ENCODE results near the gene KLHDC8B.
"Not testable (repeated sequence)": the region's sequence is repeated elsewhere in the genome, so short reads cannot be mapped to it uniquely, and the experiment has no call there.

KLHDC8B gene

DNA sequence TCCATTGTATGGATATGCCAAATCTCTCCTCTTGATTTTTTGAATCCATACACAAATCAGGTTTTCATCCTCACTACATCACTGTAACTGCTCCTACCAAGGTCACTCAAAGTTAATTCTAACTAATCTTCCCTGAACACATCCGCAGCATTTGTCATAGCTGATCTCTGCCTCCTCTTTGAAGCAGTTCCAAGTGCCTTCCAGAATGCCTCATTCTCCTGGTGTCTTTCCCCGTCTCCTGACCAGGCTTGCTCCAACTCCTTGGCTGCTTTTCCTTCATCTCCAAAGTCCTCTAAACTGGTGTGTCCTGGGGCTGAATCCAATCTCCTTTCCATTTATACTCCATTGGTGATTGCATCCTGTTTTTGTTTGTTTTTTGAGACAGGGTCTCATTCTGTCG is 26.8 kb downstream of the KLHDC8B start:
- DNase-seq, result no peak

DNA sequence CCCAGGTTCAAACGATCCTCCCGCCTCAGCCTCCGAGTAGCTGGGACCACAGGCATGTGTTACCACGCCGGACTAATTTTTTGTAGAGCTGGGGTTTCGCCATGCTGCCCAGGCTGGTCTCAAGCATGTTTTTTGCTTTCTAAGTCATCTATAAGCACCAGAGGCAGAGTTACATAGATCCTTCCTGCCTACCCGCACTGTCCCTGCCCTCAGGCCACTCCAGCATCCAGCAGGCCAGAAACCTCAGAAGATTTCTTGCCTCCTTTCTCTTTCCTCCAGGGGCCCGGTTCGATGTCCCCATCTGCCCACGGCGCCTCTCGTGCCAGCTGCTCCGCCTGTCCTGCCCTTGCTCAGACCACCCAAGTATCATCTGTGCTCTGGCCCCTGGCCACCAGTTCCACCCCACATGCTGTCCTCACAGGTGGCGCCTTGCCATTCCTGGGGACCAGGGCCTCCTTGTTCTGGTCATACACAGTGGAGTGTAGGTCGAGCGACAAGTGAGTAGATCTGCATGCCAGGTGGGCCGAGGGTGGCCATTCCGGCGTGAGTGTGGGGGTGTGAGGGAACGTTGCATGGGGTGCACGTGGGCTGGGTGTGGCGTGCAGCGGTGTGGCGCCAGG is 27.3 kb downstream of the KLHDC8B start:
- DNase-seq, result no peak

DNA sequence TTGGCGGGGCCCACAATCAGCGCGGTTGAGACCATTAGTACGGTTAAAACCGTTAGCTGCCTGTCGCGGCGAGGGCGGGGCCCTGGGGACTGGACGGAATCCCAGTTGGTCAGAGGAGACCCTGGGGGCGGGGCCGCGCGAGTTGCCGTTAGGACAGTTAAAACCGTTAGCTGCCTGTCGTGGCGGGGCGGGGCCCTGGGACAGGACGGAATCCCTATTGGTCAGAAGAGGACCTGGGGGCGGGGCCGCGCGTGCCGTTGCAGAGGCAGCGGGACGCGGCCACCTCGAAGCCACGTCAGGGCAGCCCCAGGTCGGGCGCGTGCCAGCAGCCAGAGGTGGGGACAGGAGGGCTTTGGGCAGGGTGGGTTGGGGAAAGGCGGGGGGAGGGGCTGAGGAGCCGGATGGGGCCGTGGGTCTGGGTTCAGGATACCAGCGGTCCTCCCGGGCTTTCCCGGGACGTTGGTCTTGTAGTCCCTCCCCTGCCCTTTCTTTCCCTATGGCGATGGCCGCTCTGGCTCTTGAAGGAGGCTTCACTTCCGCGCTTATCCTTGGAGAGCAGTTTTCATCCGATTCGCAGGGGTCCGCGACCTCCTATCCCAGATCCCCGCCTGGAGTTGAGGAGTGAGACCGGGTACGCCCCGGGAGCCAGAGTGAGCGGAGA is 28.0 kb downstream of the KLHDC8B start:
- no peak for DNase-seq

- no peak for DNase-seq
Measured at GRCh38 chr3:49199900-49200281, 28.5 kb downstream of the KLHDC8B start.

DNA sequence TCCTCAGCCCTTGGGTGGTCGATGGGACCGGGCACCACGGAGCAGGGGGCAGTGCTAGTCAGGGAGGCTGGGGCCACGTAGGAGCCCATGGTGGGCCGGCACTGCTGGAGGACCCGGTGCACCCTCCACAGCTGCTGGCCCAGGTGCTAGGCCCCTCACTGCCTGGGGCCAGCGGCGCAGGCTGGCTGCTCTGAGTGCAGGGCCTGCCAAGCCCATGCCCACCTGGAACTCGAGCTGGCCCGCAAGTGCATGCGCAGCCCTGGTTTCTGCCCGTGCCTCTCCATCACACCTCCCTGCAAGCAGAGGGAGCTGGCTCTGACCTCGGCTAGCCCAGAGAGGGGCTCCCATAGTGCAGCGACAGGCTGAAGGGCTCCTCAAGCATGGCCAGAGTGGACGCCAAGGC is 42.1 kb downstream of the KLHDC8B start:
- DNase-seq, result no peak

GRCh38 chr3:49213998-49214397 is 42.6 kb downstream of the KLHDC8B start:
- no peak for DNase-seq

DNA sequence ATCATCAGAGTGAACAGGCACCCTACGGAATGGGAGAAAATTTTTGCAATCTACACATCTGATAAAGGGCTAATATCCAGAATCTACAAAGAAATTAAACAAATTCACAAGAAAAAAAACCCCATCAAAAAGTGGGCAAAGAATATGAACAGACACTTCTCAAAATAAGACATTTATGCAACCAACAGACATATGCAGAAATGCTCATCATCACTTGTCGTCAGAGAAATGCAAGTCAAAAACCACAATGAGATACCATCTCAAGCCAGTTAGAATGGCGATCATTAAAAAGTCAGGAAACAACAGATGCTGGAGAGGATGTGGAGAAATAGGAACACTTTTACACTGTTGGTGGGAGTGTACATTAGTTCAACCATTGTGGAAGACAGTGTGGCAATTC is 45.3 kb downstream of the KLHDC8B start:
- DNase-seq, result not testable (repeated sequence)

DNA sequence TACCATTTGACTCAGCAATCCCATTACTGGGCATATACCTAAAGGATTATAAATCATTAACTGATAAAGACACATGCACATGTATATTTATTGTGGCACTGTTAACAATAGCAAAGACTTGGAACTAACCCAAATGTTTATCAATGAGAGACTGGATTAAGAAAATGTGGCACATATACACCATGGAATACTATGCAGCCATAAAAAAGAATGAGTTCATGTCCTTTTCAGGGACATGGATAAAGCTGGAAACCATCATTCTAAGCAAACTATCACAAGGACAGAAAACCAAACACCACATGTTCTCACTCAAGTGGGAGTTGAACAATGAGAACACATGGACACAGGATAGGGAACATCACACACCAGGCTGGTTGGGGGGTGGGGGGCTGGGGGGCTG is 45.7 kb downstream of the KLHDC8B start:
- DNase-seq, result not testable (repeated sequence)

GRCh38 chr3:49217688-49218470 is 46.5 kb downstream of the KLHDC8B start:
- DNase-seq, result no peak

DNA sequence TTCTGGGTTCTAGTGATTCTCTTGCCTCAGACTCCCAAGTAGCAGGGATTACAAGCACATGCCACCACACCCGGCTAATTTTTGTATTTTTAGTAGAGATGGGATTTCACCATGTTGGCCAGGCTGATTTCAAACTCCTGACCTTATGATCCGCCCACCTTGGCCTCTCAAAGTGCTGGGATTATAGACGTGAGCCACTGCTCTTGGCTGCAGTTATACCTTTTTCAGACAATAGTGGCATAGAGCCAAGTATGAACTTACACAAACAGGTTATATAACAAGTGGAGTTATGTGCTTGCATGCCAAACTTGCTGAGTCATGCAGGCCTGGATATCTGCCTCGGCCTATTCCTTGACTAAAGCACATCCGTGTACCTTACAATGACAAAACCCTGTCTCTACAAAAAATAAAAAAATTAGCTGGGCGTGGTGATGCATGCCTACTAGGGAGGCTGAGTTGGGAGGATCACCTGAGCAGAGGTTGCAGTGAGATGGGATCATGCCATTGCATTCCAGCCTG is 47.1 kb downstream of the KLHDC8B start:
- not testable (repeated sequence) for DNase-seq

- no peak for DNase-seq
Measured at GRCh38 chr3:49219132-49219531, 47.7 kb downstream of the KLHDC8B start.

GRCh38 chr3:49220985-49221563 is 49.7 kb downstream of the KLHDC8B start:
- not testable (repeated sequence) for DNase-seq

- DNase-seq, result no peak
Measured at GRCh38 chr3:49222002-49222401, 50.6 kb downstream of the KLHDC8B start.

Data from NCI-H446 treated with DMSO at 0.1 percent for 48 hours (cell line).